ENCODE results near the gene BLNK. TPM values are rescaled to one million over a fixed set of nuclear protein-coding genes. Genes with fewer than 3 reads are reported as not detected.
"Not testable (repeated sequence)": the region's sequence is repeated elsewhere in the genome, so short reads cannot be mapped to it uniquely, and the experiment has no call there.

BLNK gene
- total RNA-seq, 2 experiments from 2014 or later: not detected

DNA sequence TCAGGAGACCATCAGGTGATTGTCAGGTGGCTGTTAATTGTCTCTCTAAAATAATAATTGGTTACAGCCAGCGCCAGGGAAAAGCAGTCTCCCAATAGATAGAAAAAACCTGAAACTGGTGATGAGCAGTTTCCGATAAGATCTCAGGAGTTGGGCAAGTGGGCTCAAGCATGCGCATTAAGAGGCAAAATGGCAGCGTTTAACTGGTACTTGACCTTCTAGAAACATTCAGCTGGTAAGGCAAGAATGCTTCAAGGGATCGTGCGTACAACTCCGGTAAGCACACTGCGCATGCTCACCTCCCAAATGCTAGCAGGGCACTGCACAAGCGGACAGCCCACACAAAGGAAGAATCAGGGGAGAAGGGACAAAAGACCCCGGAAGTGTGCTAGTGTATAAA is 48.5 kb downstream of the BLNK start:
- CTCF ChIA-PET: interaction anchor here (0.7 to 1.1 kb wide), 2 partner anchors 9 to 71 kb away, joined by 3 to 4 read pairs; no protein-coding TSS in a partner anchor
- H3K4me1 Mint-ChIP-seq: no peaks in the 10 kb centered on the region
- no peaks in the 10 kb centered on the region for H3K36me3 Mint-ChIP-seq (ENCODE audit: low read depth)
- POLR2A ChIA-PET: no interaction called here
- H3K9me3 Mint-ChIP-seq: no peaks in the 10 kb centered on the region
- no peak overlapping the region for H3K4me3 Mint-ChIP-seq
- no peak overlapping the region for H3K27ac Mint-ChIP-seq
- peaks cover 2% of the 10 kb centered on the region for H3K27me3 Mint-ChIP-seq
- DNase-seq: no peak

DNA sequence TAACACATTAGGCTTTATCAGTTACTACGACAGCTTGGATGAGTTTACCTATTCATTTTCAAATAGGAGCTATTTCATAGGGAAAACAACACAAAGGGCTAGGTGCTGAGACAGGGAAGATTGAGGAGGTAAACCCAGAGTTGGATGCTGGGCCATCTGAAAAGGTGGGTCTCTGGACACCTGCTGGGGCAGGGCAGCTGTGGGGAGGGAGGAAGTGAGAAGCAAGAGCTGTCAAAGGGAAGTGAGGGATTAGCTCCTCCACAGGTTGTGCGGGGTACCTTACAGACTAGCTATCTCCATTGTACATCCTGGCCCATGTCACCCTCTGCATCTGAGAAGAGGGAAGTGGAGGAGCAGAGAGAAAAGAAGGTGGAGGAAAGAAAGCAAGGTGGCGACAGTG is 48.9 kb downstream of the BLNK start:
- H3K27ac Mint-ChIP-seq: no peak overlapping the region
- DNase-seq: no peak
- H3K4me3 Mint-ChIP-seq: no peak overlapping the region
- ChIA-PET CTCF (interaction anchor here (0.7 to 1.1 kb wide), 2 partner anchors 9 to 71 kb away, joined by 3 to 4 read pairs; no protein-coding TSS in a partner anchor), POLR2A (no interaction called here)
- no peaks in the 10 kb centered on the region for H3K4me1 Mint-ChIP-seq
- H3K27me3 Mint-ChIP-seq: peaks cover 2% of the 10 kb centered on the region
- H3K36me3 Mint-ChIP-seq (ENCODE audit: low read depth): no peaks in the 10 kb centered on the region
- no peaks in the 10 kb centered on the region for H3K9me3 Mint-ChIP-seq

DNA sequence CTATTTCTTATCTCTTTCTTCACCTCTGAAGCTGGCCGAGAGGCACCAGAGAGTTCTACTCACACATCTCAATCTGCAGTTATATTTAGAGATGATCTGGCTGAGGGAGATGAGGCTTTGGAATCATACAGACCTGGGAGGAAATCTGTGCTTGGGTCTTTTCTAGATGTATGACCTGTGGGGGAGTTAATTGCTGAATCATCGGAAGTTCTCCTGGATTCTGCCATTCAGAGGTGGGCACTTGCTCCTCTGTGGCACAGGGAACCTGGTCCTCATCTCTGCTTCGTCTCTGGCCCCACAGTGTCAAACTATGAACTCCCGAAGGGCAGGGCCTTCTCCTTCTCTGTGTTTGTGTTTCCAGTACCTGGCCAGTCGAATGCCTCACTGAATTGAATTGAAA is 52.5 kb downstream of the BLNK start:
- Mint-ChIP-seq H3K9me3 (no peaks in the 10 kb centered on the region), H3K4me3 (no peak overlapping the region), H3K36me3 (ENCODE audit: low read depth) (no peaks in the 10 kb centered on the region), H3K4me1 (no peaks in the 10 kb centered on the region), H3K27me3 (peaks cover 10% of the 10 kb centered on the region), H3K27ac (no peak overlapping the region)
- ChIA-PET CTCF (no interaction called here), POLR2A (no interaction called here)
- DNase-seq: no peak

DNA sequence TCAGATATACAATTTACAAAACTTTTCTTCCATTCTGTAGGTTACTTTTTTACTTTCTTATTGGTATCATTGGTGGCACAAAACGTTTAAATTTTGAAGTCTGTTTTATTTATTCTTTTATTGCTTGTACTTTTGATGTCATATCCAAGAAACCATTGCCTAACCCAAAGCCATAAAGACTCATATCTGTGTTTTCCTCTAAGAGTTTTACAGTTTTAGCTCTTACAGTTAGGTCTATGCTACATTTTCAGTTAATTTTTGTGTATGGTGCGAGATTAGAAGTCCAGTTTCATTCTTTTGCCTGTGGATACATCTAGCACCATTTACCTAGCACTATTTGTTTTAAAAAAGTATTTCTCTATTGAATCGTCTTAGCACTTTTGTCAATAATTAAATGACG is 53.7 kb downstream of the BLNK start:
- no peak overlapping the region for H3K4me3 Mint-ChIP-seq
- POLR2A ChIA-PET: no interaction called here
- H3K27me3 Mint-ChIP-seq: peaks cover 10% of the 10 kb centered on the region
- H3K9me3 Mint-ChIP-seq: no peaks in the 10 kb centered on the region
- no peaks in the 10 kb centered on the region for H3K36me3 Mint-ChIP-seq (ENCODE audit: low read depth)
- no peak for DNase-seq
- CTCF ChIA-PET: interaction anchor here (0.7 kb wide), 1 partner anchor 652 kb away, joined by 3 read pairs; no protein-coding TSS in a partner anchor
- no peak overlapping the region for H3K27ac Mint-ChIP-seq
- no peaks in the 10 kb centered on the region for H3K4me1 Mint-ChIP-seq

DNA sequence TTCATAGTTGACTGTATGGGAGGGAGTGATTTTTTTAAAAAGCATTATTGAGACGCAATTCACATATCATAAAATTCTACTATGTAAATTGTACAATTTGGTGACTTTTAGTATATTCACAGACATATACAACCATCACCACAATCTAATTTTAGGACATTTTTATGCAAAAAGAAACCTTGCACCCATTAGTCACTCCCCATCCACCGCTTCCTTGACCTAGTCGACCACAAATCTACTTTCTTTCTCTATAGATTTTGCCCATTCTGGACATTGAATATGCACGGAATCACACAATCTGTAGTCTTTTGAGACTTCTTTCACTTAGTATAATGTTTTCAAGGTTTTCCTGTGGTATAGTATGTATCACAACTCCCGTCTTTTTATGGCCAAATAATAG is 54.6 kb downstream of the BLNK start:
- DNase-seq: no peak
- POLR2A ChIA-PET: no interaction called here
- no peaks in the 10 kb centered on the region for H3K4me1 Mint-ChIP-seq
- no peaks in the 10 kb centered on the region for H3K9me3 Mint-ChIP-seq
- CTCF ChIA-PET: interaction anchor here (0.7 to 1.6 kb wide), 2 partner anchors 13 to 651 kb away, joined by 3 to 4 read pairs; no protein-coding TSS in a partner anchor
- no peak overlapping the region for H3K27ac Mint-ChIP-seq
- H3K27me3 Mint-ChIP-seq: peaks cover 10% of the 10 kb centered on the region
- H3K36me3 Mint-ChIP-seq (ENCODE audit: low read depth): no peaks in the 10 kb centered on the region
- H3K4me3 Mint-ChIP-seq: no peak overlapping the region

DNA sequence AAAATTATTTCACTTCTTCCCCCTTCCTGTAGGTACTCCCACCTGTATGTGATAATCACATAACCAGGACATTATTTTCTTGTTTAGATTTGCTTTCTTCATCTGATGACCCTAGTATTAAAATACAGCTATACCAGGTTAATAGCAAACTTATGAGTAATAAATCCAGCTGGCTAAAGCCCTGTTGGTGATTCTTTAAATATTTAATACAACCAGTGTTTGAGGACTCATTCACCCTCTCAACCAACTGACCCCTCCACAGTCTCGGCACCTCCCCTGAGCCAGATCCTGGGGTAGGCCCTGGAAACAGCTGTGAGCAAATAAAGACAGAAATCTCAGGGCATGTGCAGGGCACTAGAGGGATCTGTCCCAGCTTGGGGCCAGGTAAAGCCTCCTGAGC is 58.5 kb downstream of the BLNK start:
- POLR2A ChIA-PET: no interaction called here
- Mint-ChIP-seq H3K4me1 (no peaks in the 10 kb centered on the region), H3K27me3 (peaks cover 8% of the 10 kb centered on the region), H3K27ac (no peak overlapping the region), H3K4me3 (no peak overlapping the region), H3K36me3 (ENCODE audit: low read depth) (no peaks in the 10 kb centered on the region), H3K9me3 (no peaks in the 10 kb centered on the region)
- CTCF ChIA-PET: interaction anchor here (1.4 kb wide), 1 partner anchor 17 kb away, joined by 4 read pairs; no protein-coding TSS in a partner anchor
- no peak for DNase-seq

DNA sequence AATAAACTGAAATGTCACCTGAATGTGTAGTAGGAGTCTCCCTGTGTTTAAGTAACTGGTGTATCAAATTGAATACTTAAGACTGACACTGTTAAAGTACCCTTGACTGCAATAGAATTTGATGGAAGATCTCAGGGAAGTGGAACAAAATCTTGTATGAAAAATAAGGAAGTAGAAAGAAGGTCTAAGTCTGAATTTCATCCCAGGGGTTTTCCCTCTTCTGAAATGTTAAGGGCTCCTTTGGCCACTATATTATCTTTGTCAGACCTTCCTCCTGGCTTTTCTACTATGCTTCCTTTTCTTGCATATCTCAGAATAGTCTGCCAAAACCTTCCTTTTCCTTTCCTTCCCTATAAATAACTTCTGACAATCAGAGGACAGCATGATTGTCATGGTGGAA is 59.6 kb downstream of the BLNK start:
- POLR2A ChIA-PET: no interaction called here
- no peaks in the 10 kb centered on the region for H3K36me3 Mint-ChIP-seq (ENCODE audit: low read depth)
- H3K4me3 Mint-ChIP-seq: no peak overlapping the region
- CTCF ChIA-PET: no interaction called here
- no peak overlapping the region for H3K27ac Mint-ChIP-seq
- no peaks in the 10 kb centered on the region for H3K4me1 Mint-ChIP-seq
- peaks cover 8% of the 10 kb centered on the region for H3K27me3 Mint-ChIP-seq
- no peaks in the 10 kb centered on the region for H3K9me3 Mint-ChIP-seq
- DNase-seq: no peak

GRCh38 chr10:96208946-96209345 is 62.4 kb downstream of the BLNK start:
- Mint-ChIP-seq H3K9me3 (no peaks in the 10 kb centered on the region), H3K27ac (no peak overlapping the region), H3K4me3 (no peak overlapping the region), H3K27me3 (no peaks in the 10 kb centered on the region), H3K36me3 (ENCODE audit: low read depth) (no peaks in the 10 kb centered on the region), H3K4me1 (no peaks in the 10 kb centered on the region)
- DNase-seq: no peak
- POLR2A ChIA-PET: no interaction called here
- CTCF ChIA-PET: interaction anchor here (1.5 kb wide), 1 partner anchor 20 kb away, joined by 5 read pairs; no protein-coding TSS in a partner anchor

DNA sequence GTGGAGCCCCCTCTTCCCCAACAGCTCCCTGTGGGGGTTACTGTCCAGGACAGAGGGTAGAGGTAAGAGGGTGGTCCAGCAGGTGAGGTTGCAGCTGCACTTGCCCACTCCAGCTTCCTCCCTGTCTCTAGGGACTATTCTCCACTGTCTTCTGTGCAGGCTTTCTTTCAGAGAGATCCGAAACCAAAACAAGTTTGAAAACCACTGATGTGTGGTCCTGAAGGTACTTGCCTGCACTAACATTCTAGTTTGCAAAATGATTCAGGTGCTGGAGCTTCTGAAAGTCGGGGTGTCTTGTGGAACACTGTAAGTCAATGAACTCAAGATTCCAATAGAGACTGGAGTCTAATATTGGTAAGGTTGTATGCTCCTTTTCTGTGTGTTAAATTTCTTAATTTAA is 63.1 kb downstream of the BLNK start:
- CTCF ChIA-PET: no interaction called here
- Mint-ChIP-seq H3K4me3 (no peak overlapping the region), H3K27me3 (no peaks in the 10 kb centered on the region), H3K36me3 (ENCODE audit: low read depth) (no peaks in the 10 kb centered on the region), H3K4me1 (no peaks in the 10 kb centered on the region), H3K9me3 (no peaks in the 10 kb centered on the region), H3K27ac (no peak overlapping the region)
- POLR2A ChIA-PET: no interaction called here
- no peak for DNase-seq

- no peaks in the 10 kb centered on the region for H3K9me3 Mint-ChIP-seq
- H3K4me1 Mint-ChIP-seq: no peaks in the 10 kb centered on the region
- H3K27ac Mint-ChIP-seq: no peak overlapping the region
- H3K36me3 Mint-ChIP-seq (ENCODE audit: low read depth): no peaks in the 10 kb centered on the region
- ChIA-PET CTCF (no interaction called here), POLR2A (no interaction called here)
- no peaks in the 10 kb centered on the region for H3K27me3 Mint-ChIP-seq
- no peak for DNase-seq
- no peak overlapping the region for H3K4me3 Mint-ChIP-seq
These were observed 65.8 kb downstream of the BLNK start for GRCh38 chr10:96205580-96205979.

DNA sequence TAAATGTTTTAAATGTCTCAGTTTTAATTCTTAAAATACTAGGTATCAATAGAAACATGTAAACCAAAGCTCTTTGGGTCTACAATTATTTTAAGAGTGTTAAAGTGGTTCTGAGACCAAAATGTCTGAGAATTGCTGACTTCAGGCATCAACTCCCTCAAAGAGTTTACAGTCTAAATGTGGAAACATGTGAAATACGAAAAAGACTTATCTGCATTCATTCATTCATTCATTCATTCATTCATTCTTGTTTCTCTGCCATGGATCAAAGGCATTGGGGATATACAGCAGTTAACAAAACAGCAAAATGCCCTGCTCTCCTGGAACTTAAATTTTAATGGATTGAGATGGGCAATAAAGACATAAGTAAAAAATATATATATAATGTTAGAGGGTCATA is 69.8 kb downstream of the BLNK start:
- Mint-ChIP-seq H3K27me3 (peaks cover 8% of the 10 kb centered on the region), H3K27ac (no peak overlapping the region), H3K4me1 (no peaks in the 10 kb centered on the region), H3K36me3 (ENCODE audit: low read depth) (no peaks in the 10 kb centered on the region), H3K4me3 (no peak overlapping the region), H3K9me3 (no peaks in the 10 kb centered on the region)
- ChIA-PET POLR2A (no interaction called here), CTCF (no interaction called here)
- no peak for DNase-seq

GRCh38 chr10:96189505-96189904 is 81.9 kb downstream of the BLNK start:
- H3K9me3 Mint-ChIP-seq; H3K4me1 Mint-ChIP-seq; H3K4me3 Mint-ChIP-seq; H3K27ac Mint-ChIP-seq; CTCF ChIA-PET; DNase-seq; H3K36me3 Mint-ChIP-seq (ENCODE audit: low read depth); POLR2A ChIA-PET; H3K27me3 Mint-ChIP-seq: not testable (repeated sequence)

DNA sequence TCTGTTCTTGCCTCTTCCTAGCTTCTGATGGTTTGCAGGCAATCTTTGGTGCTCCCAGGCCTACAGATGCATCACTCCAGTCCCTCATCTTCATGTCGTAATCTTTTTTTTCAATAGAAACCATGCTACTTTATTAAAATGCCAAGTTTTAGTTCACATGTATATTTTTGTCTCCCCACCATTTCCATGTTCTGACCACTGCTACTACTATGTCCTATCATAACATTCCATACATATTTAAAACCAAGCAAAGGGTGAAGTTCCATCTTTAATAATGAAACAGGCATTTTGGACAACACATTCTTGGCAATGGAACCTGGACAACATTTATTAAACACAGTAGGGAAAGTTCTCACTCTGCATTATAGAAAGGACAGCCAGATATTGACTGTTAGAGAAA is 82.5 kb downstream of the BLNK start:
- ChIA-PET POLR2A (no interaction called here), CTCF (no interaction called here)
- Mint-ChIP-seq H3K9me3 (no peaks in the 10 kb centered on the region), H3K27ac (no peak overlapping the region), H3K4me3 (no peak overlapping the region), H3K4me1 (no peaks in the 10 kb centered on the region), H3K27me3 (peaks cover 10% of the 10 kb centered on the region), H3K36me3 (ENCODE audit: low read depth) (no peaks in the 10 kb centered on the region)
- DNase-seq: no peak

- POLR2A ChIA-PET: no interaction called here
- Mint-ChIP-seq H3K4me3 (no peak overlapping the region), H3K4me1 (no peaks in the 10 kb centered on the region), H3K27me3 (peaks cover 15% of the 10 kb centered on the region), H3K9me3 (peaks cover 3% of the 10 kb centered on the region), H3K27ac (no peak overlapping the region), H3K36me3 (ENCODE audit: low read depth) (no peaks in the 10 kb centered on the region)
- CTCF ChIA-PET: no interaction called here
- no peak for DNase-seq
These were observed 82.9 kb downstream of the BLNK start for GRCh38 chr10:96188421-96188820.

All from activated CD4-positive, alpha-beta T cell treated with anti-CD3 and anti-CD28 coated beads, Interleukin-2, amount 10 ng/mL, durations not matched to agents 7 days and 5 days (primary cell).